HG03060 (cell line): Measurements from ENCODE around the gene EMILIN2.
"Not testable (repeated sequence)": the region's sequence is repeated elsewhere in the genome, so short reads cannot be mapped to it uniquely, and the experiment has no call there.

Source experiments
- ATAC-seq: cut with Tn5 transposase; IDR thresholded peaks from one replicate; pipeline ENCODE4 v1.9.1; 2021; ENCODE audit warnings: low read depth, moderate number of reproducible peaks; ENCODE audit not compliant: unreplicated experiment

Gene EMILIN2

DNA sequence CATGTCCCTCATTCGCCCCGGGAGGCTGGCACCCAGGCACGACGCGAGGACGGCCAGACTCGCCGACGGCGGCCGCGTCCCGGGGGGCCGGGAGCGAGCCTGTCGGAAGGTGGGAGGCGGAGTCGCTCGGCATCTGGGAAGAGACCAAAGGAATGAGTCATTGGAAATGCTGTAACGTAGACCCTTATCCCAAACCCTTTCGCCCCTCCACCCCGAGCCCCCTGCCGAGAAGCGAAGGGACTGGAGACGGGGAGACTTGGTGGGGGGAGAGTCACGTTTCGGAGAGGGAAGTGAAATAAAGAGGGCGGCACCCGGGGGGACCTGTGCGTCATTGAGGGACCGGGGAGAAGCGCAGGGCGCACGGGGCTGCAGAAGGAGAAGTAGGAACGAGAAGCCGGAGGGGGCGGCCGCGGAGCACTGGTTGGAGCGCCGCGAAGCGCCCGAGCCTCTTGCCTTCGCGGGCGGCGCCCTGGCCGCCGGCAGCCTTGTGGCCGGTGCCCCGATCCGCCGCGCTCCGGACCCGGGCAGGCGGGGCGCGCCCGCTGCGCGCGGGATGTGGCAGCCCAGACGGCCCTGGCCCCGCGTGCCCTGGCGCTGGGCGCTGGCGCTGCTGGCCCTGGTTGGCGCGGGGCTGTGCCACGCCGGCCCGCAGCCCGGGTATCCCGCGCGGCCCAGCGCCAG lies at the start of gene EMILIN2:
Gene EMILIN2, plus strand, starts transcription at position 371 of the 681 bp plus-strand sequence. Its CDS starts 183 bp downstream, at position 554.
- ATAC-seq: no peak

GRCh38 chr18:2797951-2798350 lies 48.9 kb upstream of the EMILIN2 start:
- ATAC-seq: no peak

DNA sequence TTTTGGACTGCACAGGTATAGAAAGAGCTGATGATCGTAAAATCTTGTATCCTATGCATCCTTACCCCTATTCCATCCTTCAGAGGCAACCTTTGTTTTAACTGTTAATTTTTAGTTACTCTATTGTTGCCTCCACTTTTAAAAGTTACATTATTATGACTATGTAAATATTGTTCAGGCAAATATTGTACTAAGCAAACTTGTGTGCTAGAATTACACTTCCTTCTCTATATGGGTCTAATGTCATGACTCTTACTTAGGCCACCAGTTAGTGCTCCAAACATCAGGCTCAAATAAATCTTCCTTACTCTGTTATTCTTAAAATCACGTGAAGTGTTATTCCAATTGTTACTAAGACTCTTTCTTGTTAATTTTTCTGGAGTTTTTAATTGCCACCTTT lies 47.4 kb upstream of the EMILIN2 start:
- no peak for ATAC-seq

DNA sequence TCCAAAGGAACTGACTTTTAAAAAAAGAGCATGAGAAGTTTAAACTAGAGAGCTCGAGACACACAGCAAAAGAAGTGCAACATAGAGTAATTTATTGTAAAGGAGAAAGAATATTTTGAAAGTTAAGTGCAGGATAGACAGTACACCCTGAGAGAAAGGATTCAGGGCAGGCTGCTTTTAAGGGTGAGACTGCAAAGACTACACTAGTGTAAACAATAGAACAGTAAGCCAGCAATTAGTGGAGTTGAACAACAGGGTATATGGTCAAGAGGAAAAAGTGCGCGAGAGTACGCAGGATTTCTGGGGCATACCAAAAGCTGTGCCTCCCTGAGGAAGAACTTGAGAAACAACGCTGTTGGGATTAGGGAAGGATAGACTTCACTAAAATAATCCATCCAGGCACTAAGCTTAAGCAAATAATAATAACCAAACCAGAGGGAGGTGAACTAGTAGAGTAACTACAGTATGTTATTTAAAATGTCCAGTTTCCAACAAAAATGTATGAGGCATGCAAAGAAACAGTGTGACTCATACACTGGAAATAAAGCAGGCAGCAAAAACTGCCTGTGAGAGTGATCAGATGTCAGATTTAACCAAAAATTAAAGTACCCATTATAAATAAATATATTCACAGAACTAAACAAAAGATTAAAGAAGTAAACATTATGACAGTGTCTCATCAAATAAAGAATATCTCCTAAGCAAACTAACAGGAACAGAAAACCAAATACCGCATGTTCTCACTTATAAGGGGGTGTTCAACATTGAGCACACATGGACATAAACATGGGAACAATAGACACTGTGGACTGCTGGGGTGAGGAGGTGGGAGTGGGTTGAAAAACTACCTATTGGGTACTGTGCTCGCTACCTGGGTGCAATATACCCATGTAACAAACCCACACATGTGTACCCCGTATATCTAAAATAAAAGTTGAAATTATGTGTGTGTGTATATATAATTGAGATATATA lies 40.5 kb upstream of the EMILIN2 start:
- no peak for ATAC-seq

GRCh38 chr18:2808640-2809039 lies 38.2 kb upstream of the EMILIN2 start:
- not testable (repeated sequence) for ATAC-seq

DNA sequence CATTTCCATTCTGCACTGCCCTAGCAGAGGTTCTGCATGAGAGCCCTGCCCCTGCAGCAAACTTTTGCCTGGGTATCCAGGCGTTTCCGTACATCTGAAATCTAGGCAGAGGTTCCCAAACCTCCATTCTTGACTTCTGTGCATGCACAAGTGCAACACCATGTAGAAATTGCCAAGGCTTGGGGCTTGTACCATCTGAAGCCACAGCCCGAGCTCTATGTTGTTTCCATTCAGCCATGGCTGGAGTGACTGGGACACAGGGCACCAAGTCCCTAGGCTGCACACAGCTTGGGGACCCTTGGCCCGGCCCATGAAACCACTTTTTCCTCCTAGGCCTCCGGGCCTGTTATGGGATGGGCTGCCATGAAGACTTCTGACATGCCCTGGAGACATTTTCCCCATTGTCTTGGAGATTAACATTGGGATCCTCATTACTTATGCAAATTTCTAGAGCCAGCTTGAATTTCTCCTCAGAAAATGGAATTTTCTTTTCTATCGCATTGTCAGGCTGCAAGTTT lies 37.1 kb upstream of the EMILIN2 start:
- ATAC-seq: not testable (repeated sequence)

DNA sequence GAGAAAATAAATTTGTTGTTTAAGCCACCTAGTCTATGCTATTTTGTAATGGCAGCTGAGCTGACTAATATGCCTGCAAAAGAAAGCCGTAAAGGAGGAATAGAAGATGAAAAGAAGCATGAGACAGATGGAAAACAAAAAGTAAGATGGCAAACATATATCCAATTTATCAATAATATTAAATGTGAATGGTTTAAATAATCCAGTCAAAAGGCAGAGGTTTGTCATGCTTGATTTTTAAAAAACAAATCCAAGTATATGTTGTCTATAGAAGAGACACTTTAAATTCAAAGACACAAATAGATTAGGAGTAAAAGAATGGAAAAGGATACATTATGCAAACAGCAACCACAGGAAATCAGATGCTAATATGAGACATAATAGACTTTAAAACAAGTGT lies 35.4 kb upstream of the EMILIN2 start:
- ATAC-seq: no peak

DNA sequence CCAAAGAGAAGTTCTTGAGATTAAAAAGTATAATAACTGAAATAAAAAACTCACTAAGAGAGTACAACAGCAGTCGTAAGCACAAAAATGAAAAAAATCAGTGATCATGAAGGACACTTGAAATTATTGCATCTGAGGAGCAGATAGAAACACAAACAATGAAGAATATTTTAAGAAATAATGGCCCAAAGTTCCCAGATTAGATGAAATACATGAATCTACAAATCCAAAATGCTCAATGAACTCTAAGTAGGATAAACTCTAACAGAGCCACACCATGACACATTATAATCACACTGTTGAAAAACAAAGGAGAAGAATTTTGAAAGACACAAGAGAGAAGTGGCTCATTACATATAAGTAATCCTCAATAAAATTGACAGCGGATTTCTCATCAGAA lies 31.9 kb upstream of the EMILIN2 start:
- ATAC-seq: no peak

DNA sequence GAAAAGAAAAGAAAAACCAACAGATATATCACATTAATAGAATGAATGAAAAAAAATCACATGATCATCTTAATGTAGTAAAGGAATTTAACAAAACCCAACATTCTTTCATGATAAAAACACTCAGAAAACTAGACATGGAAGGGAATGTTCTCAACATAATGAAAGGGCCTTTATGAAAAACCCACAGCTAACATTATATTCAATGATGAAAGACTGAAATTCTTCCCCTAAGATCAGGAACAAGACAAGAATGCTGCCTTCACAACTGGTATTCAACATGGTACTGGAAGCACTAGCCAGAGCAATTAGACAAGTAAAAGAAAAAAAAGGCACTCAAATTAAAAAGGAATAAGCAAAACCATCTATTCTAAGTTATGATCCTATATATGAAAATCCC lies 28.5 kb upstream of the EMILIN2 start:
- ATAC-seq: no peak

DNA sequence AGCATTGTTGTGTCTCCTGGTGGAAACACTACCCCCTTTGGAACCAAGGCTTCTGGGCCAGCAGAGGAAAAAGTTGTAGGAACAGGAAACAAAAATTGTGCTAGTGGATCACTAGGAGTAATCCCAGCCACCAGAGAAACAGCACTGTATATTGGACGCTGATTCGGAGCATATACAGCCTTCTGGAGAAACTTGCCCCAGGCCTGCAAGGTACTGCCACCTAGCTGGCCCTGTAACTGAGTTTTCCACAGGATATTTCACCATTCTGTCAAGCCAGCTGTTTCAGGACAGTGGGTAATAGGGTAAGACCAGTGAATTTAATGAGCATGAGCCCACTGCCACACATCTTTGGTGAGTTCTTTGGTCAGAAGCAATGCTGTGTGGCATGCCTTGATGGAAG lies 25.1 kb upstream of the EMILIN2 start:
- no peak for ATAC-seq

- ATAC-seq: no peak
Observed at GRCh38 chr18:2822213-2822921, 24.4 kb upstream of the EMILIN2 start.

DNA sequence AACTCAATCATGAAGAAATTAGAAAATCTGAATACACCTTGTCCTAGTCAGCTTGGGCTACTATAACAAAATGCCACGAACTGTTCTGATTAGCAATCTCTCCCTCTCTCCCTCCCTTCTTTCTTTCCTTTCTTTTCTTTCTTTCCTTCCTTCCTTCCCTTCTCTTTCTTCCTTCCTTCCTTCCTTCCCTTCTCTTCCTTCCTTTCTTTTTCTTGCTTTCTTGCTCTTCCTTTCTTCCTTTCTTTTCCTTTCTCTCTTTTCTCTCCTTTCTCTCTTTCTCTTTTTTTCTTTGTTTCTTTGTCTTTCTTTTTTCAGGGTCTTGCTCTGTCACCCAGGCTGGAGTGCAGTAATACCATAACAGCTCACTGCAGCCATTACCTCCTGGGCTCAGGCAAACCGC lies 23.6 kb upstream of the EMILIN2 start:
- ATAC-seq: no peak

GRCh38 chr18:2823966-2824365 lies 22.8 kb upstream of the EMILIN2 start:
- no peak for ATAC-seq

DNA sequence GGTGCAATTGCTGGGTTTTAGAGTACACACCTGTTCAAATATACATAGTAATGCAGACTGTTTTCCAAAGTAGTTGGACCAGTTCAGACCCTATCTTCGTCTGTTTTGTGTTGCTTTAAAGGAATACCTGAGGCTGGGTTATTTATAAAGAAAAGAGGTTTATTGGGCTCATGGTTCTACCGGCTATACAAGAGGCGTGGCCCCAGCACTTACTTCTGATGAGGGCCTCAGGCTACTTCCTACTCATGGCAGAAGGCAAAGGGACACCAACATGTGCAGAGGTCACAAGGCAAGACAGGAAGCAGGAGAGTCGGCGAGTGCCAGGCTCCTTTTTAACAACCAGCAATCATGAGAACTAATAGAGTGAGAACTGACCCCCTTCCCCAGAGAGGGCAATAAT lies 21.9 kb upstream of the EMILIN2 start:
- ATAC-seq: no peak

GRCh38 chr18:2825613-2826175 lies 21.1 kb upstream of the EMILIN2 start:
- ATAC-seq: no peak

- ATAC-seq: no peak
Observed at GRCh38 chr18:2826581-2826980, 20.2 kb upstream of the EMILIN2 start.

- ATAC-seq: no peak
Observed at GRCh38 chr18:2827061-2827460, 19.7 kb upstream of the EMILIN2 start.

DNA sequence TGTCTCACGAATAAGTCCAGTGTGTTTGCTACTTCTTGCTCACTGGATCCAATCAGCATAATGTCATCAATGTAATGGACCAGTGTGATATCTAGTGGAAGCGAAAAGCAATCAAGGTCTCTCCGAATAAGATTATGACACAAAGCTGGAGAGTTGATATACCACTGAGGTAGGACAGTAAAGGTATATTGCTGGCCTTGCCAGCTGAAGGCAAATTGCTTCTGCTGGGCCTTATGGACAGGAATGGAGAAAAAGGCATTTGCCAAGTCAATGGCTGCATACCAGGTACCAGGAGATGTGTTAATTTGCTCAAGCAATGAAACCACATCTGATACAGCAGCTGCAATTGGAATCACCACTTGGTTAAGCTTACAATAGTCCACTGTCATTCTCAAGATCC lies 10.7 kb upstream of the EMILIN2 start:
- ATAC-seq: not testable (repeated sequence)

DNA sequence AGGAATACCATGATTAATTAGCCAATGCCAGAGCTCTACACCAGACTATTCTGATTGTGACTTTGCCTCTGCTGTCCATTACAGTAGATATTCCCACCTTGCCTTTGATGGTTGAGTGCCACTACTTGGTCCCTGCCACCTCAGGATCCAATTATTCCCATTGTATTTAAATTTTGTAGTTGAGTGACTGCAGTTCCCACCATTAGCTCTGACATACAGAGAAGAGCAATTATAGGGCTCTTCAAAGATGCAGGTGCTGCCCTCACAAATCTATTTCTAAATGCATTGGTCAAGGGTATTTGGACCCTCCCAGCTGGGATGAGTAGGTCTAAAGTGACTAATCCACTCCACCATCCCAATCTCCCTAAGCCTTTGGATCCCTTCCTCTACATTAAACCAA lies 9.5 kb upstream of the EMILIN2 start:
- not testable (repeated sequence) for ATAC-seq

DNA sequence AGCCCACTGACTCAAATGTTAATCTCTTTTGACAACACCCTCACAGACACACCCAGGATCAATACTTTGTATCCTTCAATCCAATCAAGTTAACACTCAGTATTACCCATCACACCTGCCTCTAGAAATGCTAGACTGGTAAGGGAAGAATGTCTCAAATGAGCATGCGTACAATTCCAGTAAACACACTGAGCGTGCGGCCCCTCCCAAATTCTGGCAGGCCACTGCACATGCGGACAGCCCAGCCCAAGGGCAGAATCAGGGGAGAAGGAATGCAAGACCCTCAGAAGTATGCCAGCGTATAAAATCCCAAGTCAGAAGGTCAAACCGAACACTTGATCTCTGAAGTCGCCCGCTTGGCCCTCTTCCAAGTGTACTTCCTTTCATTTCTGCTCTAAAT lies 7.6 kb upstream of the EMILIN2 start:
- no peak for ATAC-seq

DNA sequence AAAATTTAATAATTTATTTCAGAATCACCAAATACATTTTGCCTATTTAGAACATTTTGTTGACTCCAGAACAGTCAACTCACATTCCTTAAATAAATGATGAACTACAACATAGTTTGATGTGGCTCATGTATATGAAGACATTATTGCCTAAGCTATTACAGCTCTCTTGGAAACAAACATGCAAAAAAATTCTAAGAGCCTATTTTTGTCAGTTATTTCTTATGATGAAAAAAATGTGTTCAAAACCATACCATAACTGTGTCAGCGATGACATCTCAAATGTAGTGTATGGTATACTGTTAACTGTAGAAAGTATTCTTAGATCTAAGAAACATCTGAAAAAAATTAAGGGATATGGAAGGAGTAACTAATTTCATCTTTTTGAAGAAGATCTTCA lies 6.3 kb upstream of the EMILIN2 start:
- no peak for ATAC-seq
